OCI-LY3 (cell line): ENCODE results near the gene MCEMP1.

Experiments
- CTCF ChIP-seq: fragments of 200-600, 300-600 bp; sonication (generic); IDR thresholded peaks from 2 replicates; pipeline ENCODE4 v1.5.1; 2014; ENCODE audit warnings: antibody characterized with exemption, low read length, low read depth
- EZH2phosphoT487 ChIP-seq: fragments of 200-600 bp; shearing (Covaris generic); IDR thresholded peaks from 2 replicates; pipeline ENCODE4 v1.6.1; 2018; ENCODE audit warnings: antibody characterized with exemption, mixed run types, low read depth

GRCh38 chr19:7644550-7644877 lies 32.4 kb upstream of the MCEMP1 start:
- TF ChIP-seq CTCF (no peak), EZH2phosphoT487 (no peak)
